ENCODE results near the gene VTI1A. TPM values are rescaled to one million over a fixed set of nuclear protein-coding genes. Genes with fewer than 3 reads are reported as not detected.

Gene VTI1A
- polyA plus RNA-seq, 1 donor, result 17.2 TPM

GRCh38 chr10:112799038-112799437 lies 352.0 kb downstream of the VTI1A start:
- no CpG with 5 or more reads among the region's 5 CpGs for WGBS (ENCODE audit: insufficient coverage, low lambda C conversion rate)
- Histone ChIP-seq H3K27ac (ENCODE audit: low read length) (no peak overlapping the region), H3K27me3 (ENCODE audit: control insufficient read depth, insufficient read depth, low read length) (no peaks in the 10 kb centered on the region), H3K4me1 (ENCODE audit: control insufficient read depth, insufficient read depth, low read length) (peaks cover 3% of the 10 kb centered on the region), H3K36me3 (ENCODE audit: control insufficient read depth, insufficient read depth, low read length) (no peaks in the 10 kb centered on the region), H3K9me3 (ENCODE audit: control insufficient read depth, low read depth, low read length) (no peaks in the 10 kb centered on the region), H3K4me3 (ENCODE audit: low read length) (no peak overlapping the region)
- no peak for DNase-seq

- no peak for DNase-seq
- H3K4me3 ChIP-seq (ENCODE audit: low read length), result no peak overlapping the region
- 100% methylated on average over 1 of the region's 8 CpGs for WGBS (ENCODE audit: insufficient coverage, low lambda C conversion rate)
- peaks cover 4% of the 10 kb centered on the region for H3K4me1 ChIP-seq (ENCODE audit: control insufficient read depth, insufficient read depth, low read length)
- no peaks in the 10 kb centered on the region for H3K36me3 ChIP-seq (ENCODE audit: control insufficient read depth, insufficient read depth, low read length)
- H3K27ac ChIP-seq (ENCODE audit: low read length), result no peak overlapping the region
- no peaks in the 10 kb centered on the region for H3K27me3 ChIP-seq (ENCODE audit: control insufficient read depth, insufficient read depth, low read length)
- H3K9me3 ChIP-seq (ENCODE audit: control insufficient read depth, low read depth, low read length), result no peaks in the 10 kb centered on the region
Observed at GRCh38 chr10:112799726-112800510, 352.9 kb downstream of the VTI1A start.

DNA sequence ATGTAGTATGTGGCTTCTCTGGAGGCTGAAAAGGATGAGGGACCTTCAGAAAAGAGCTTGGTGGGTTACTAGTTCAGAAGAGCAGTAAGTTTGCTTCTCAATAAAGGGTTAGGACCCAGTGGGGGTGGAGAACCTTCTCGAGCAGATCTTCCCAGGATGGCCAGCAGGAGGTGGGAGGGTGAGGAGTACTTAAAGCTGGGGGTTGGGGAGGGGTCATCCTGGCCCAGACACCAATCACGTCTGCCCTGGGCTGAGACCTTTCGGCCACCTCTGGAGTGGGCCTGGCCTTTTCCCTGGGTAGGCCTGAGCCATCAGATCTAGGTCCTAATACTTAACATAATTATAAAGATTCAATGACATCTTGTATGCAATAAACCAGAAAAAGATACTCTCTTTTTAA lies 354.0 kb downstream of the VTI1A start:
- WGBS (ENCODE audit: insufficient coverage, low lambda C conversion rate), result no CpG with 5 or more reads among the region's 3 CpGs
- no peak for DNase-seq
- Histone ChIP-seq H3K4me3 (ENCODE audit: low read length) (no peak overlapping the region), H3K27ac (ENCODE audit: low read length) (no peak overlapping the region), H3K4me1 (ENCODE audit: control insufficient read depth, insufficient read depth, low read length) (peaks cover 4% of the 10 kb centered on the region), H3K27me3 (ENCODE audit: control insufficient read depth, insufficient read depth, low read length) (no peaks in the 10 kb centered on the region), H3K9me3 (ENCODE audit: control insufficient read depth, low read depth, low read length) (no peaks in the 10 kb centered on the region), H3K36me3 (ENCODE audit: control insufficient read depth, insufficient read depth, low read length) (no peaks in the 10 kb centered on the region)

GRCh38 chr10:112801748-112802147 lies 354.7 kb downstream of the VTI1A start:
- Histone ChIP-seq H3K27me3 (ENCODE audit: control insufficient read depth, insufficient read depth, low read length) (no peaks in the 10 kb centered on the region), H3K27ac (ENCODE audit: low read length) (no peak overlapping the region)

DNA sequence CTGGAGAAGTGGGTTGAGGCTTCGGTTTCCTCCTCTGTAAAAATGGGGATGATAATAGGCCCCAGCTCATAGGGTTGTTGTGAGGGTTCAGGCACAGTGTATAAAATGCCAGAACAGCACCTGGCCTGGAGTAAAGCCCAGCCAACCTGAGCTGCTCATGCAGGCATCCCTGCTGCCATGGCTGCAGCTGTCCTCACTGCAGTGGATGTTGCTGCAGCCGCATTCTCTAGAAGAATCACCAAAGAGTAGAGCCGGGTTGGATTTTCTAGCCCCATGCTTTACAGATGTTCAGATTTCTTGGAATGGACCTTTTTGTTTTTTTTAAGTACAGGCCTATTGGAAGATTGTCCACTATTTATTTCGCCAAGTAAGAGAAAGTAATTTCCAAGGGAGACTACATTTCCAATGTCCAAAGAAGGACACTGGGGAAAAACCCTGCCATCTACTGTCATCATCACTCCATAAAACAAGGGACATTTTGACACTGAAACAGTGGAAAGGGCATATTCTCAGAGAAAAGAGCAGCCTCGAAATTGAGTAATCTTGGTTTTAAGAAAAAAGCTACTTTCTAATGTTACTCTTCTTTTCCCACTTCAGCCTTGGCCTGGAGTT lies 355.5 kb downstream of the VTI1A start:
- peaks cover 4% of the 10 kb centered on the region for H3K4me1 ChIP-seq (ENCODE audit: control insufficient read depth, insufficient read depth, low read length)

More at GRCh38 chr10:112801748-112802147, 354.7 kb downstream of the VTI1A start:
- H3K9me3 ChIP-seq (ENCODE audit: control insufficient read depth, low read depth, low read length), result no peaks in the 10 kb centered on the region
- H3K4me1 ChIP-seq (ENCODE audit: control insufficient read depth, insufficient read depth, low read length), result peaks cover 4% of the 10 kb centered on the region
- no peak overlapping the region for H3K4me3 ChIP-seq (ENCODE audit: low read length)
- DNase-seq, result no peak
- H3K36me3 ChIP-seq (ENCODE audit: control insufficient read depth, insufficient read depth, low read length), result no peaks in the 10 kb centered on the region
- WGBS (ENCODE audit: insufficient coverage, low lambda C conversion rate), result 100% methylated on average over 1 of the region's 4 CpGs

DNA sequence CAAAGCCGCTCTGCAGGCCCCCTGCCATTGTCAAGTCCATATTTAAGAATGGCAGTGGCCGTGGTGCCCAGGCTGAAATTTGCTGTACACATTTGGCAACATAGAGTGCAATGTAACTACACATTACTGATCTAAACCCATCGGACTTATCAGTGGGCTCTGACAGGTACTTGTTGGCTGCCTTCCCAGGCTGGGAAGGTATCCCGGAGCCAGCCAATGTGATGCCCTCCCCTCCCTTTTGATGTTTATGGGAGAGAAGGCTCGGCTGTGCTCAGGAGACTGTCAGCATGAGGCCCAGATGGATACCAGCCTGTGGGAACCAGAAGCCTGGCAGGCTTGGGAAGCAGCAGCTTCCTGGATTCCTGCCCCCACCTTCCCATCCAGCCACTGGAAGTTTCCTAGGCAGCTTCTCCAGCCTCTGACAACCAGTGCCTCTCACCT lies 357.0 kb downstream of the VTI1A start:
- peak in 1 of 2 donors; percentile 56 for DNase-seq

More for the DNA sequence above, 355.5 kb downstream of the VTI1A start:
- no peak for DNase-seq
- Histone ChIP-seq H3K27me3 (ENCODE audit: control insufficient read depth, insufficient read depth, low read length) (no peaks in the 10 kb centered on the region), H3K36me3 (ENCODE audit: control insufficient read depth, insufficient read depth, low read length) (no peaks in the 10 kb centered on the region), H3K9me3 (ENCODE audit: control insufficient read depth, low read depth, low read length) (no peaks in the 10 kb centered on the region), H3K4me3 (ENCODE audit: low read length) (no peak overlapping the region), H3K27ac (ENCODE audit: low read length) (no peak overlapping the region)
- WGBS (ENCODE audit: insufficient coverage, low lambda C conversion rate), result no CpG with 5 or more reads among the region's 5 CpGs

DNA sequence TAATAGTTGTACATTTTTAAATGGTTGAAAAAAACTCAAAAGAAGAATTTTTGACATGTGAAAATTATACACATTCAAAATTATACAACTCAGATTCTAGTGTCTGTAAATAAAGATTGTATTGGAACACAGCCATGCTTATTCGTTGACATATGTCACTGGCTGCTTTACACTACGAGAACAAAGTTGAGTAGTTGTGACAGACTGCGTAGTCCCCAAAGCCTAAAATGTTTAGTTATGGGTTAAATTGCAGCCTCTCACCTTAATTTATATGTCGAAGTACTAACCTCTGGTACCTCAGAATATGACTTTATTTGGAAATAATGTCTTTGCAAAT lies 358.2 kb downstream of the VTI1A start:
- no peak for DNase-seq
- Histone ChIP-seq H3K36me3 (ENCODE audit: control insufficient read depth, insufficient read depth, low read length) (no peaks in the 10 kb centered on the region), H3K27me3 (ENCODE audit: control insufficient read depth, insufficient read depth, low read length) (no peaks in the 10 kb centered on the region), H3K4me1 (ENCODE audit: control insufficient read depth, insufficient read depth, low read length) (peaks cover 4% of the 10 kb centered on the region), H3K27ac (ENCODE audit: low read length) (no peak overlapping the region), H3K4me3 (ENCODE audit: low read length) (no peak overlapping the region), H3K9me3 (ENCODE audit: control insufficient read depth, low read depth, low read length) (no peaks in the 10 kb centered on the region)
- WGBS (ENCODE audit: insufficient coverage, low lambda C conversion rate), result 100% methylated on average over 2 of the region's 4 CpGs

More for the DNA sequence above, 357.0 kb downstream of the VTI1A start:
- H3K4me1 ChIP-seq (ENCODE audit: control insufficient read depth, insufficient read depth, low read length), result peaks cover 4% of the 10 kb centered on the region
- H3K4me3 ChIP-seq (ENCODE audit: low read length), result no peak overlapping the region
- H3K27ac ChIP-seq (ENCODE audit: low read length), result no peak overlapping the region
- no peaks in the 10 kb centered on the region for H3K27me3 ChIP-seq (ENCODE audit: control insufficient read depth, insufficient read depth, low read length)
- WGBS (ENCODE audit: insufficient coverage, low lambda C conversion rate), result no CpG with 5 or more reads among the region's 5 CpGs
- no peaks in the 10 kb centered on the region for H3K36me3 ChIP-seq (ENCODE audit: control insufficient read depth, insufficient read depth, low read length)
- H3K9me3 ChIP-seq (ENCODE audit: control insufficient read depth, low read depth, low read length), result no peaks in the 10 kb centered on the region

DNA sequence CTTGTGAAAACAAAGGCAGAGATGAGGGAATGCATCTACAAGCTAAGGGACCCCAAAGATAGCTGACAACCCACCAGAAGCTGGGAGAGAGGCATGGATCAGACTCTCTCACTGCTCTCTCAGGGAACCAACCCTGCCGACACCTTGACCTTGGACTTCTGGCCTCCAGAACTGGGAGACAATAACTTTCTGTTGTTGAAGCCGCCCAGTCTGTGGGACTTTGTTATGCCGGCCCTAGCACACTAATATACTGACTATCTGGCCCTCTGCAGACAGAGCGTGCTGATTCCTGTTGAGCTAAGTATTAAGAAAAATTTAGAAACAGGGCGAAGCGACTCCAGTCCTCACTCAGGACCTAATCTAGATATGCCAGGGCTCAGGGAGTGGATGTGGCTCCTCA lies 358.7 kb downstream of the VTI1A start:
- no peaks in the 10 kb centered on the region for H3K9me3 ChIP-seq (ENCODE audit: control insufficient read depth, low read depth, low read length)
- no peak overlapping the region for H3K4me3 ChIP-seq (ENCODE audit: low read length)
- peaks cover 4% of the 10 kb centered on the region for H3K4me1 ChIP-seq (ENCODE audit: control insufficient read depth, insufficient read depth, low read length)
- WGBS (ENCODE audit: insufficient coverage, low lambda C conversion rate), result no CpG with 5 or more reads among the region's 6 CpGs
- H3K36me3 ChIP-seq (ENCODE audit: control insufficient read depth, insufficient read depth, low read length), result no peaks in the 10 kb centered on the region
- no peaks in the 10 kb centered on the region for H3K27me3 ChIP-seq (ENCODE audit: control insufficient read depth, insufficient read depth, low read length)
- no peak overlapping the region for H3K27ac ChIP-seq (ENCODE audit: low read length)
- peak in 1 of 2 donors; percentile 36 for DNase-seq

DNA sequence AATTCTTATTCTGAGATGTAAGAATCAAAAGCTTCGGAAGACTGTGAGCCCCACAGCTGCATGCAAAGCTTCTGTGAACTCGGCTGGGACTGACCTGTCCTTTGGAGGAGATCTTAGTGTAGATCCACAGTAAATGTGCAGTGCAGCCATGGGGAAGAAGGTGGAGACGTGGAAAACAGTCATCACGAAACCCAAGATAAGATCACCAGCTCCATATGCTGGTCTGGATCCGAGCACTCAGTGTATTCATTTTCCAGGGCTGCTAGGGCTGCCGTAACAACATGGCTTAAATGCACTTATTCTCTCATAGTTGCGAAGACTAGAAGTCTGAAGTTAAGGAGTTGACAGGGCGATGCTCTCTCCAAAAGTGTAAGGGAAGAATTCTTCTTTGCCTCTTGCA lies 360.0 kb downstream of the VTI1A start:
- Histone ChIP-seq H3K9me3 (ENCODE audit: control insufficient read depth, low read depth, low read length) (no peaks in the 10 kb centered on the region), H3K4me1 (ENCODE audit: control insufficient read depth, insufficient read depth, low read length) (peaks cover 4% of the 10 kb centered on the region), H3K27ac (ENCODE audit: low read length) (no peak overlapping the region), H3K36me3 (ENCODE audit: control insufficient read depth, insufficient read depth, low read length) (no peaks in the 10 kb centered on the region), H3K4me3 (ENCODE audit: low read length) (no peak overlapping the region), H3K27me3 (ENCODE audit: control insufficient read depth, insufficient read depth, low read length) (no peaks in the 10 kb centered on the region)
- no peak for DNase-seq
- no CpG with 5 or more reads among the region's 8 CpGs for WGBS (ENCODE audit: insufficient coverage, low lambda C conversion rate)

DNA sequence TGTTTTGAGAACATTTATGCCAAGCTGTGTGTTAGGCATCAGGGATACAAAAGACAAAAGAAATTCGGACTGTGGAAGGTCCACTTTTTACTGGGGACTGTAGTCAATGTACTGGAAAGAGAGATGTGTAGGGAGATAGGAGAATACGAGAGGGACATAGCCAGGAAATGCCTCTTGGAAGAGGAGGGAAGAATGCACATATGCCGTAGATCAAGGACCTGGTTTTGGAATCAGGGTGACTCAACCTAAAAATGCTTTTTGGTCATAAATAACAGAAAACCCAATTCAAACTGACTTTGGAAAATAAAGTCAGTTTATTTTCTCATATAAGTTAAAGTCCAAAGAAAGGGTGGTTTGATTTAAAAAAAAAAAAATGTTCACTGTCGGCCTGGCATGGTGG lies 362.7 kb downstream of the VTI1A start:
- H3K36me3 ChIP-seq (ENCODE audit: control insufficient read depth, insufficient read depth, low read length), result no peaks in the 10 kb centered on the region
- peaks cover 6% of the 10 kb centered on the region for H3K4me1 ChIP-seq (ENCODE audit: control insufficient read depth, insufficient read depth, low read length)
- no peak for DNase-seq
- no peak overlapping the region for H3K27ac ChIP-seq (ENCODE audit: low read length)
- 80% methylated on average over 2 of the region's 4 CpGs for WGBS (ENCODE audit: insufficient coverage, low lambda C conversion rate)
- no peak overlapping the region for H3K4me3 ChIP-seq (ENCODE audit: low read length)
- no peaks in the 10 kb centered on the region for H3K27me3 ChIP-seq (ENCODE audit: control insufficient read depth, insufficient read depth, low read length)
- H3K9me3 ChIP-seq (ENCODE audit: control insufficient read depth, low read depth, low read length), result no peaks in the 10 kb centered on the region
